ENCODE data around the gene SYTL4.

DNA sequence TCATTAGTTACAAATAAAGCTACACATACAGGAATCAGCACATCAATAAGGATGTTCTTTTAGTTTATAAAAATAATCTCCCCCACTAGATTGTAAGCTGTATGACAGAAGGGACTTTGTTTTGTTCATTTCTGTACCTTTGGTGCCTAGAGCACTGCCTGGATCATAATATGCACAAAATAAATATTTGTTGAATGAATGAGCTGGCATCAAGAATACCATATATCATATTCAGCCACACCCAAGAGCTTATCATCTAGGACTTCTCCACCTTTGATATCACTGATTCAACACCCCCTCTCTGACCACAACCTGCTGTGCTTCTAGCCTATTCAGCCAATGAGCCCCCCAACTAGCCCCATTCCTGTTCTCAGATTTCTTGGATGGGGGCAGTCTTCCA is 10.6 kb downstream of the SYTL4 start:
- TF ChIP-seq, protein P1, sequence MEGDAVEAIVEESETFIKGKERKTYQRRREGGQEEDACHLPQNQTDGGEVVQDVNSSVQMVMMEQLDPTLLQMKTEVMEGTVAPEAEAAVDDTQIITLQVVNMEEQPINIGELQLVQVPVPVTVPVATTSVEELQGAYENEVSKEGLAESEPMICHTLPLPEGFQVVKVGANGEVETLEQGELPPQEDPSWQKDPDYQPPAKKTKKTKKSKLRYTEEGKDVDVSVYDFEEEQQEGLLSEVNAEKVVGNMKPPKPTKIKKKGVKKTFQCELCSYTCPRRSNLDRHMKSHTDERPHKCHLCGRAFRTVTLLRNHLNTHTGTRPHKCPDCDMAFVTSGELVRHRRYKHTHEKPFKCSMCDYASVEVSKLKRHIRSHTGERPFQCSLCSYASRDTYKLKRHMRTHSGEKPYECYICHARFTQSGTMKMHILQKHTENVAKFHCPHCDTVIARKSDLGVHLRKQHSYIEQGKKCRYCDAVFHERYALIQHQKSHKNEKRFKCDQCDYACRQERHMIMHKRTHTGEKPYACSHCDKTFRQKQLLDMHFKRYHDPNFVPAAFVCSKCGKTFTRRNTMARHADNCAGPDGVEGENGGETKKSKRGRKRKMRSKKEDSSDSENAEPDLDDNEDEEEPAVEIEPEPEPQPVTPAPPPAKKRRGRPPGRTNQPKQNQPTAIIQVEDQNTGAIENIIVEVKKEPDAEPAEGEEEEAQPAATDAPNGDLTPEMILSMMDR (IDR thresholded peaks at IDR 0.05), result no peak
- no peak for TF ChIP-seq POLR2A (IDR thresholded peaks at IDR 0.05)

Measured in esophagus squamous epithelium (tissue), 4 donors.